Left lung (tissue), 10 donors: ENCODE results near the gene PCDHGB3. TPM values are rescaled to one million over a fixed set of nuclear protein-coding genes. Genes with fewer than 3 reads are reported as not detected.

Experiments
- ATAC-seq: fragments of 200-7000 bp; cut with Tn5 transposase; one replicate; pipeline ENCODE4 v1.9.1; 2020; ENCODE audit warnings: moderate library complexity
- DNase-seq, 4 donors: peaks; one replicate each; pipeline ENCODE4 v3.0.0-alpha.2; 2013 to 2020
- H3K27ac ChIP-seq, 2 donors: fragments of 200-600 bp; sonication (generic) in 1 of 2; one replicate each; pipeline versions ENCODE4 v1.5.0 to v1.8.0; 2020 to 2021
- H3K27me3 ChIP-seq, 2 donors: fragments of 200-600 bp; sonication (generic) in 1 of 2; one replicate each; pipeline versions ENCODE4 v1.5.0 to v1.8.0; 2020 to 2021
- H3K36me3 ChIP-seq, 2 donors: fragments of 200-600 bp; sonication (generic) in 1 of 2; one replicate each; pipeline versions ENCODE4 v1.5.0 to v1.8.0; 2020 to 2021
- H3K4me1 ChIP-seq, 2 donors: fragments of 200-600 bp; one replicate each; pipeline ENCODE4 v1.8.0; 2021
- H3K4me3 ChIP-seq, 2 donors: fragments of 200-600 bp; sonication (generic) in 1 of 2; one replicate each; pipeline versions ENCODE4 v1.5.0 to v1.8.0; 2020 to 2021; ENCODE audit warnings: mild to moderate bottlenecking in 1 of 2
- H3K9me3 ChIP-seq, 2 donors: fragments of 200-600 bp; sonication (generic) in 1 of 2; one replicate each; pipeline versions ENCODE4 v1.5.0 to v1.8.0; 2020 to 2021
- CTCF ChIP-seq, 2 donors: fragments of 200-600 bp; sonication (generic) in 1 of 2; IDR thresholded peaks; one replicate each; pipeline versions ENCODE4 v1.5.0 to v1.8.0; 2021; ENCODE audit warnings: antibody characterized with exemption in 2 of 2
- intact Hi-C, 2 donors: fragments of 100-400 bp; cut with DNase I; formaldehyde crosslinking; loops; one replicate each; pipeline versions ENCODE4 v1.11.2 to v1.14.2; 2022
- polyA plus RNA-seq, 6 donors: library from polyadenylated mRNA; unstranded; fragments of 120-200 nt; gene quantifications; one replicate each; pipeline ENCODE4 v1.2.1, GENCODE V29; 2013; ENCODE audit not compliant: insufficient read length in 6 of 6
- total RNA-seq, 2 donors: library from RNA; stranded (reverse); fragmentation: NEBNext Ultra II Directional; extraction: Animal tissue kit (Norgen Biotek cat#: 25700); gene quantifications; one replicate each; pipeline ENCODE4 v1.2.1, GENCODE V29; 2021
- donor health status: DM: no; HTN: yes; CAD: no.
- donor health status: DM: no; HTN: no; CAD: no.

PCDHGB3 gene
- total and polyA plus RNA-seq, 8 donors, result 1.5 to 3.4 (median 2.7) TPM

- no peak for ATAC-seq
- H3K4me3 ChIP-seq, result no peak overlapping the region
- no peak for TF ChIP-seq CTCF (IDR thresholded peaks at IDR 0.05)
- peak in 1 of 4 donors; percentile 68 for DNase-seq
- H3K4me1 ChIP-seq, result peaks cover 3 to 5% of the 10 kb centered on the region in 2 donors
- H3K27me3 ChIP-seq, result peaks cover 46 to 96% of the 10 kb centered on the region in 2 donors
- no peaks in the 10 kb centered on the region for H3K36me3 ChIP-seq
- intact Hi-C loops, result loop anchor here in 1 of 2 donors (10.0 kb wide), 2 partner anchors 106 to 146 kb away; no protein-coding TSS in a partner anchor
- H3K27ac ChIP-seq, result no peak overlapping the region
- peaks cover 7 to 76% of the 10 kb centered on the region in 2 donors for H3K9me3 ChIP-seq
Observed at GRCh38 chr5:141419074-141419880, 49.2 kb downstream of the PCDHGB3 start.

GRCh38 chr5:141420855-141421488 is 50.9 kb downstream of the PCDHGB3 start, which contains the start of gene PCDHGA11:
Gene PCDHGA11, plus strand, starts transcription at chr5:141421051. Its CDS starts 177 bp downstream, at chr5:141421228.
- intact Hi-C loops, result no loop called here
- Histone ChIP-seq H3K4me3 (peak within 1 kb of the TSS; percentile 14 to 39), H3K27ac (no peak within 1 kb of the TSS), H3K27me3 (peaks cover 40 to 97% of the 10 kb centered on the region in 2 donors), H3K4me1 (peaks cover 3 to 5% of the 10 kb centered on the region in 2 donors), H3K36me3 (no peaks in the 10 kb centered on the region), H3K9me3 (peaks cover 7 to 86% of the 10 kb centered on the region in 2 donors)
- ATAC-seq (peak; percentile 77), DNase-seq (peak in 1 of 4 donors; percentile 83)
- TF ChIP-seq CTCF (IDR thresholded peaks at IDR 0.05), result peak; percentile 40 to 43

- ATAC-seq, result no peak
- no peak for TF ChIP-seq CTCF (IDR thresholded peaks at IDR 0.05)
- H3K27me3 ChIP-seq, result peaks cover 45 to 97% of the 10 kb centered on the region in 2 donors
- no peak overlapping the region for H3K27ac ChIP-seq
- H3K36me3 ChIP-seq, result no peaks in the 10 kb centered on the region
- intact Hi-C loops, result no loop called here
- no peak for DNase-seq
- peaks cover 7 to 91% of the 10 kb centered on the region in 2 donors for H3K9me3 ChIP-seq
- H3K4me1 ChIP-seq, result peaks cover 3 to 5% of the 10 kb centered on the region in 2 donors
- H3K4me3 ChIP-seq, result peak overlapping the region in 1 of 2 donors; percentile 39
Observed at GRCh38 chr5:141421489-141421855, 51.4 kb downstream of the PCDHGB3 start.

Other genes starting within 250 kb of the PCDHGB3 start
Only the 30 nearest of the 37 such genes appear.
- gene PCDHB9, start 183.1 kb upstream of the PCDHGB3 start, total RNA-seq, result 1 to 10 TPM; 1.3 to 1.6 TPM
- 1 to 10 TPM; 3.3 to 5.1 (median 4.4) TPM for gene PCDHB9, start 183.1 kb upstream of the PCDHGB3 start, polyA plus RNA-seq
- gene PCDHB10, start 177.9 kb upstream of the PCDHGB3 start, total RNA-seq, result 1 to 10 TPM; 1.5 to 2.0 TPM
- 1 to 10 TPM; 5.8 to 6.9 (median 6.2) TPM for gene PCDHB10, start 177.9 kb upstream of the PCDHGB3 start, polyA plus RNA-seq
- gene PCDHB11, start 170.6 kb upstream of the PCDHGB3 start, total RNA-seq, result 1 to 10 TPM; 2.6 to 3.4 TPM
- gene PCDHB11, start 170.6 kb upstream of the PCDHGB3 start, polyA plus RNA-seq, result 1 to 10 TPM; 2.4 to 3.8 (median 3.5) TPM
- gene PCDHB12, start 161.5 kb upstream of the PCDHGB3 start, total RNA-seq, result 1 to 10 TPM; 2.3 to 2.6 TPM
- 1 to 10 TPM; 4.6 to 7.6 (median 6.2) TPM for gene PCDHB12, start 161.5 kb upstream of the PCDHGB3 start, polyA plus RNA-seq
- 1 to 10 TPM; 1.8 to 2.1 TPM for gene PCDHB13, start 156.3 kb upstream of the PCDHGB3 start, total RNA-seq
- gene PCDHB13, start 156.3 kb upstream of the PCDHGB3 start, polyA plus RNA-seq, result 1 to 10 TPM; 5.0 to 6.9 (median 5.9) TPM
- 1 to 10 TPM; 2.6 to 3.0 TPM for gene PCDHB14, start 146.9 kb upstream of the PCDHGB3 start, total RNA-seq
- 10 to 100 TPM in 3 of 6 donors, 1 to 10 TPM in 3; 8.4 to 11.1 (median 10.1) TPM for gene PCDHB14, start 146.9 kb upstream of the PCDHGB3 start, polyA plus RNA-seq
- gene PCDHB15, start 124.8 kb upstream of the PCDHGB3 start, total RNA-seq, result 1 to 10 TPM; 2.8 to 5.0 TPM
- gene PCDHB15, start 124.8 kb upstream of the PCDHGB3 start, polyA plus RNA-seq, result 10 to 100 TPM in 3 of 6 donors, 1 to 10 TPM in 3; 8.7 to 14.4 (median 11.1) TPM
- under 1 TPM in 1 of 2 donors, not detected in 1; 0.76 TPM for gene SLC25A2, start 66.2 kb upstream of the PCDHGB3 start, total RNA-seq
- gene SLC25A2, start 66.2 kb upstream of the PCDHGB3 start, polyA plus RNA-seq, result under 1 TPM in 4 of 6 donors, not detected in 2; 0.14 to 0.34 (median 0.21) TPM
- 10 to 100 TPM; 53.2 to 53.5 TPM for gene TAF7, start 49.5 kb upstream of the PCDHGB3 start, total RNA-seq
- 100 to 1,000 TPM; 123 to 142 (median 134) TPM for gene TAF7, start 49.5 kb upstream of the PCDHGB3 start, polyA plus RNA-seq
- gene PCDHGA1, start 39.7 kb upstream of the PCDHGB3 start, total RNA-seq, result under 1 TPM; 0.38 to 0.42 TPM
- gene PCDHGA1, start 39.7 kb upstream of the PCDHGB3 start, polyA plus RNA-seq, result 1 to 10 TPM in 1 of 6 donors, under 1 TPM in 5; 0.39 to 1.1 (median 0.81) TPM
- gene PCDHGA2, start 31.5 kb upstream of the PCDHGB3 start, total RNA-seq, result 1 to 10 TPM; 2.0 to 3.6 TPM
- gene PCDHGA2, start 31.5 kb upstream of the PCDHGB3 start, polyA plus RNA-seq, result 1 to 10 TPM; 4.6 to 7.1 (median 5.7) TPM
- gene PCDHGA3, start 26.4 kb upstream of the PCDHGB3 start, total RNA-seq, result 1 to 10 TPM; 1.4 to 1.8 TPM
- gene PCDHGA3, start 26.4 kb upstream of the PCDHGB3 start, polyA plus RNA-seq, result 1 to 10 TPM; 1.6 to 4.4 (median 3.4) TPM
- 1 to 10 TPM; 1.7 to 2.1 TPM for gene PCDHGB1, start 20.1 kb upstream of the PCDHGB3 start, total RNA-seq
- gene PCDHGB1, start 20.1 kb upstream of the PCDHGB3 start, polyA plus RNA-seq, result 1 to 10 TPM; 1.4 to 2.3 (median 1.7) TPM
- 1 to 10 TPM; 2.2 to 2.6 TPM for gene PCDHGA4, start 15.2 kb upstream of the PCDHGB3 start, total RNA-seq
- gene PCDHGA4, start 15.2 kb upstream of the PCDHGB3 start, polyA plus RNA-seq, result 1 to 10 TPM; 2.1 to 3.4 (median 2.9) TPM
- 1 to 10 TPM; 2.3 to 2.6 TPM for gene PCDHGB2, start 10.2 kb upstream of the PCDHGB3 start, total RNA-seq
- 1 to 10 TPM; 4.4 to 5.4 (median 4.7) TPM for gene PCDHGB2, start 10.2 kb upstream of the PCDHGB3 start, polyA plus RNA-seq
- 1 to 10 TPM; 1.3 to 2.0 TPM for gene PCDHGA5, start 6.1 kb upstream of the PCDHGB3 start, total RNA-seq
- gene PCDHGA5, start 6.1 kb upstream of the PCDHGB3 start, polyA plus RNA-seq, result 1 to 10 TPM; 3.2 to 5.0 (median 4.1) TPM
- 1 to 10 TPM; 2.9 TPM for gene PCDHGA6, start 3.6 kb downstream of the PCDHGB3 start, total RNA-seq
- gene PCDHGA6, start 3.6 kb downstream of the PCDHGB3 start, polyA plus RNA-seq, result 1 to 10 TPM; 4.8 to 6.5 (median 5.8) TPM
- 1 to 10 TPM; 1.7 TPM for gene PCDHGA7, start 12.5 kb downstream of the PCDHGB3 start, total RNA-seq
- gene PCDHGA7, start 12.5 kb downstream of the PCDHGB3 start, polyA plus RNA-seq, result 1 to 10 TPM; 1.8 to 2.2 (median 2.0) TPM
- gene PCDHGB4, start 17.5 kb downstream of the PCDHGB3 start, total RNA-seq, result 1 to 10 TPM; 3.2 to 3.4 TPM
- gene PCDHGB4, start 17.5 kb downstream of the PCDHGB3 start, polyA plus RNA-seq, result 1 to 10 TPM; 3.7 to 5.9 (median 4.3) TPM
- gene PCDHGA8, start 22.4 kb downstream of the PCDHGB3 start, total RNA-seq, result 1 to 10 TPM in 1 of 2 donors, under 1 TPM in 1; 0.76 to 1.1 TPM
- under 1 TPM; 0.38 to 0.99 (median 0.77) TPM for gene PCDHGA8, start 22.4 kb downstream of the PCDHGB3 start, polyA plus RNA-seq
- 1 to 10 TPM; 8.8 to 9.1 TPM for gene PCDHGB5, start 27.7 kb downstream of the PCDHGB3 start, total RNA-seq
- 10 to 100 TPM in 1 of 6 donors, 1 to 10 TPM in 5; 7.6 to 10.1 (median 8.4) TPM for gene PCDHGB5, start 27.7 kb downstream of the PCDHGB3 start, polyA plus RNA-seq
- gene PCDHGA9, start 32.5 kb downstream of the PCDHGB3 start, total RNA-seq, result 1 to 10 TPM; 4.0 to 4.6 TPM
- gene PCDHGA9, start 32.5 kb downstream of the PCDHGB3 start, polyA plus RNA-seq, result 1 to 10 TPM; 5.1 to 7.2 (median 6.4) TPM
- gene PCDHGB6, start 37.8 kb downstream of the PCDHGB3 start, total RNA-seq, result 1 to 10 TPM; 4.3 to 5.9 TPM
- 1 to 10 TPM; 7.6 to 9.4 (median 8.4) TPM for gene PCDHGB6, start 37.8 kb downstream of the PCDHGB3 start, polyA plus RNA-seq
- gene PCDHGA10, start 42.7 kb downstream of the PCDHGB3 start, total RNA-seq, result 1 to 10 TPM; 3.9 to 5.2 TPM
- 1 to 10 TPM; 3.9 to 5.5 (median 4.7) TPM for gene PCDHGA10, start 42.7 kb downstream of the PCDHGB3 start, polyA plus RNA-seq
- 10 to 100 TPM; 10.8 to 12.9 TPM for gene PCDHGB7, start 47.4 kb downstream of the PCDHGB3 start, total RNA-seq
- gene PCDHGB7, start 47.4 kb downstream of the PCDHGB3 start, polyA plus RNA-seq, result 10 to 100 TPM; 13.4 to 18.1 (median 16.2) TPM
- gene PCDHGA11, start 50.8 kb downstream of the PCDHGB3 start, total RNA-seq, result 1 to 10 TPM; 2.5 to 3.4 TPM
- gene PCDHGA11, start 50.8 kb downstream of the PCDHGB3 start, polyA plus RNA-seq, result 1 to 10 TPM; 2.8 to 4.1 (median 3.4) TPM
- 1 to 10 TPM; 5.7 to 6.0 TPM for gene PCDHGA12, start 60.3 kb downstream of the PCDHGB3 start, total RNA-seq
- gene PCDHGA12, start 60.3 kb downstream of the PCDHGB3 start, polyA plus RNA-seq, result 1 to 10 TPM; 2.0 to 4.5 (median 3.0) TPM
- gene PCDHGC3, start 105.7 kb downstream of the PCDHGB3 start, total RNA-seq, result 100 to 1,000 TPM in 1 of 2 donors, 10 to 100 TPM in 1; 65.4 to 101 TPM
- gene PCDHGC3, start 105.7 kb downstream of the PCDHGB3 start, polyA plus RNA-seq, result 100 to 1,000 TPM; 110 to 152 (median 129) TPM
- gene PCDHGC4, start 114.8 kb downstream of the PCDHGB3 start, total RNA-seq, result 1 to 10 TPM in 1 of 2 donors, under 1 TPM in 1; 0.79 to 2.5 TPM
- 1 to 10 TPM; 1.8 to 3.3 (median 2.3) TPM for gene PCDHGC4, start 114.8 kb downstream of the PCDHGB3 start, polyA plus RNA-seq
- 1 to 10 TPM; 1.4 to 1.9 TPM for gene PCDHGC5, start 118.8 kb downstream of the PCDHGB3 start, total RNA-seq
- gene PCDHGC5, start 118.8 kb downstream of the PCDHGB3 start, polyA plus RNA-seq, result 1 to 10 TPM; 1.1 to 1.4 (median 1.3) TPM